GM12878 (cell line): Measurements from ENCODE around the gene BNIP5. TPM values are rescaled to one million over a fixed set of nuclear protein-coding genes. Genes with fewer than 3 reads are reported as not detected.
A peak's percentile ranks its signal among the peaks of the same experiment; 100 is the strongest.

Experiments used
- ASH2L ChIP-seq: fragments of 300-600, 200-600 bp; sonication (generic); IDR thresholded peaks from 2 replicates; pipeline ENCODE4 v1.6.1; 2017; ENCODE audit warnings: low read depth, mild to moderate bottlenecking, borderline replicate concordance
- FOXK2 ChIP-seq: fragments of 450-650 bp; IDR thresholded peaks from 2 replicates; pipeline ENCODE4 v1.6.1; 2017; ENCODE audit warnings: mild to moderate bottlenecking, moderate library complexity
- HDGF ChIP-seq: fragments of 450-650 bp; IDR thresholded peaks from 2 replicates; pipeline ENCODE4 v1.6.1; 2016; ENCODE audit warnings: antibody characterized with exemption
- NR2C2 ChIP-seq: IDR thresholded peaks from 2 replicates; pipeline ENCODE4 v1.6.1; 2011; ENCODE audit warnings: borderline replicate concordance, low read depth; ENCODE audit not compliant: control insufficient read depth, insufficient read length
- POU2F2 ChIP-seq: IDR thresholded peaks from 3 replicates; pipeline ENCODE4 v1.6.1; 2011; ENCODE audit warnings: low read depth, mild to moderate bottlenecking, low read length, borderline replicate concordance
- RAD21 ChIP-seq: IDR thresholded peaks from 2 replicates; pipeline ENCODE4 v1.6.1; 2011; ENCODE audit warnings: mild to moderate bottlenecking, low read depth, low read length, moderate library complexity; ENCODE audit not compliant: insufficient read depth
- RB1 ChIP-seq: fragments of 450-650 bp; formaldehyde crosslinking; IDR thresholded peaks from 2 replicates; pipeline ENCODE4 v1.6.1; 2017; ENCODE audit warnings: mild to moderate bottlenecking, borderline replicate concordance
- RELA ChIP-seq: fragments of 450-650 bp; IDR thresholded peaks from 2 replicates; pipeline ENCODE4 v1.8.0; 2014; ENCODE audit warnings: borderline replicate concordance; ENCODE audit not compliant: partially characterized antibody
- SMC3 ChIP-seq: IDR thresholded peaks from 2 replicates; pipeline ENCODE4 v1.6.1; 2011; ENCODE audit warnings: low read length, improper control_type of control experiment, borderline replicate concordance
- TCF3 ChIP-seq: IDR thresholded peaks from 2 replicates; pipeline ENCODE4 v1.6.1; 2012; ENCODE audit warnings: low read depth, mild to moderate bottlenecking, low read length, borderline replicate concordance; ENCODE audit not compliant: insufficient read depth
- polyA plus RNA-seq, 11 experiments: library from polyadenylated mRNA; depleted of rRNA in 4 of 11; unstranded in 6 of 11; stranded (reverse) in 5 of 11; fragments of >200 nt; fragmentation: Nextera tagmentation in 4 of 11; fragmentation: Illumina TruSeq in 1 of 11; extraction: Ambion mirVana in 4 of 11; extraction: Trizol in 1 of 11; gene quantifications; 1 replicate in 1 of 11; 2 replicates in 10 of 11; pipeline versions ENCODE4 v1.2.1 to v1.2.3, GENCODE V29; 2011 to 2016; ENCODE audit warnings: inconsistent platforms in 2 of 11, missing spikeins in 2 of 11, low read depth in 1 of 11
- total RNA-seq, 4 experiments: library from RNA; depleted of rRNA in 3 of 4; stranded (reverse); fragments of >200 nt in 3 of 4; fragmentation: Illumina TruSeq in 1 of 4; extraction: Trizol in 1 of 4; gene quantifications; 2 replicates each; pipeline versions ENCODE4 v1.2.1 to v1.2.3, GENCODE V29; 2013 to 2021
- TF ChIP-seq, protein P1 (sequence below): IDR thresholded peaks from 2 replicates; pipeline ENCODE4 v1.6.1; 2012; ENCODE audit warnings: mild to moderate bottlenecking, low read depth, low read length
- TF ChIP-seq, protein P2 (sequence below): fragments of 450-650 bp; IDR thresholded peaks from 2 replicates; pipeline ENCODE4 v1.6.1; 2016; ENCODE audit warnings: mild to moderate bottlenecking, moderate library complexity, borderline replicate concordance
- TF ChIP-seq, protein P3 (sequence below): IDR thresholded peaks from 2 replicates; pipeline ENCODE4 v1.6.1; 2011; ENCODE audit warnings: low read depth, low read length, improper control_type of control experiment, borderline replicate concordance
- TF ChIP-seq, protein P4 (sequence below): IDR thresholded peaks from 2 replicates; pipeline ENCODE4 v1.6.1; 2011; ENCODE audit warnings: borderline replicate concordance, low read depth, mild to moderate bottlenecking, moderate library complexity, mixed read lengths, low read length; ENCODE audit not compliant: insufficient read depth; ENCODE audit errors: extremely low read length

BNIP5 gene
- total and polyA plus RNA-seq, 10 of the 15 experiments (the other 5 are each of a cell fraction or from before 2014, with no cell fraction given): 0.02 to 0.68 (median 0.05) TPM; not detected in 2

DNA sequence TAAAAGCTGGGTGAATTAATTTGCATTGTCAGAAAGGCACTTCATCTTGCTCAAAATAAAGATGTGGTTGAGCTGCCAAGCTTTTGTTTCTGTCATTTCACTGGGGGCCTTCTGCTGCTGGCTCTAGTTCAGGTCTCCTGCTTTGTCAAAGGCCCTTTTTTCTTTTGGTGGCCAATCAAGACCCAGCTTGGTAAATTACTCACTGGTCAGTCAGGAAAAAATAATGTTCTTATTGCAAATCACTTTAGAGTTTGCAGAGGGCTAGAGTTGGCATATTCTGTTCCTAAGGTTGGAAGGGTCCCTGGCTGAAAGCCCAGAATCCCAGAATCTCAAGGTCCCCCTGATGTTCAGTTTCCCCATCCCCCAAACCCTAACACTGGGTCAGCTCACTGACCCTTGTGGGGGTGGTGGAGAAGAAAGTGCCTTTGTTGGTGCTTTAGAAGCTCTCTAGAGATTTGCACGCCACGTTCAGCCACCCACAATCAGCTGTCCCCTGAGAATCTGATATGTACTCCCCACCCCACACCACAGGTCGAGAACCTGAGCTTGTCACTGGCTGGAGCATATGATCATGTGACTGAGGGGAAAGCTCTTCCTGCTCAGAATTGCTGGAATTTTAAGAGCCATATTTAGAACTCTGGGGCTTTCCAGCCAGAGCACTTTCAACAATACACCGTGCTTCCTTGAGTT, 21.7 kb upstream of the BNIP5 start (continued):
- TF ChIP-seq, protein P1, sequence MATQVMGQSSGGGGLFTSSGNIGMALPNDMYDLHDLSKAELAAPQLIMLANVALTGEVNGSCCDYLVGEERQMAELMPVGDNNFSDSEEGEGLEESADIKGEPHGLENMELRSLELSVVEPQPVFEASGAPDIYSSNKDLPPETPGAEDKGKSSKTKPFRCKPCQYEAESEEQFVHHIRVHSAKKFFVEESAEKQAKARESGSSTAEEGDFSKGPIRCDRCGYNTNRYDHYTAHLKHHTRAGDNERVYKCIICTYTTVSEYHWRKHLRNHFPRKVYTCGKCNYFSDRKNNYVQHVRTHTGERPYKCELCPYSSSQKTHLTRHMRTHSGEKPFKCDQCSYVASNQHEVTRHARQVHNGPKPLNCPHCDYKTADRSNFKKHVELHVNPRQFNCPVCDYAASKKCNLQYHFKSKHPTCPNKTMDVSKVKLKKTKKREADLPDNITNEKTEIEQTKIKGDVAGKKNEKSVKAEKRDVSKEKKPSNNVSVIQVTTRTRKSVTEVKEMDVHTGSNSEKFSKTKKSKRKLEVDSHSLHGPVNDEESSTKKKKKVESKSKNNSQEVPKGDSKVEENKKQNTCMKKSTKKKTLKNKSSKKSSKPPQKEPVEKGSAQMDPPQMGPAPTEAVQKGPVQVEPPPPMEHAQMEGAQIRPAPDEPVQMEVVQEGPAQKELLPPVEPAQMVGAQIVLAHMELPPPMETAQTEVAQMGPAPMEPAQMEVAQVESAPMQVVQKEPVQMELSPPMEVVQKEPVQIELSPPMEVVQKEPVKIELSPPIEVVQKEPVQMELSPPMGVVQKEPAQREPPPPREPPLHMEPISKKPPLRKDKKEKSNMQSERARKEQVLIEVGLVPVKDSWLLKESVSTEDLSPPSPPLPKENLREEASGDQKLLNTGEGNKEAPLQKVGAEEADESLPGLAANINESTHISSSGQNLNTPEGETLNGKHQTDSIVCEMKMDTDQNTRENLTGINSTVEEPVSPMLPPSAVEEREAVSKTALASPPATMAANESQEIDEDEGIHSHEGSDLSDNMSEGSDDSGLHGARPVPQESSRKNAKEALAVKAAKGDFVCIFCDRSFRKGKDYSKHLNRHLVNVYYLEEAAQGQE: no peak
- TF ChIP-seq, protein P2, sequence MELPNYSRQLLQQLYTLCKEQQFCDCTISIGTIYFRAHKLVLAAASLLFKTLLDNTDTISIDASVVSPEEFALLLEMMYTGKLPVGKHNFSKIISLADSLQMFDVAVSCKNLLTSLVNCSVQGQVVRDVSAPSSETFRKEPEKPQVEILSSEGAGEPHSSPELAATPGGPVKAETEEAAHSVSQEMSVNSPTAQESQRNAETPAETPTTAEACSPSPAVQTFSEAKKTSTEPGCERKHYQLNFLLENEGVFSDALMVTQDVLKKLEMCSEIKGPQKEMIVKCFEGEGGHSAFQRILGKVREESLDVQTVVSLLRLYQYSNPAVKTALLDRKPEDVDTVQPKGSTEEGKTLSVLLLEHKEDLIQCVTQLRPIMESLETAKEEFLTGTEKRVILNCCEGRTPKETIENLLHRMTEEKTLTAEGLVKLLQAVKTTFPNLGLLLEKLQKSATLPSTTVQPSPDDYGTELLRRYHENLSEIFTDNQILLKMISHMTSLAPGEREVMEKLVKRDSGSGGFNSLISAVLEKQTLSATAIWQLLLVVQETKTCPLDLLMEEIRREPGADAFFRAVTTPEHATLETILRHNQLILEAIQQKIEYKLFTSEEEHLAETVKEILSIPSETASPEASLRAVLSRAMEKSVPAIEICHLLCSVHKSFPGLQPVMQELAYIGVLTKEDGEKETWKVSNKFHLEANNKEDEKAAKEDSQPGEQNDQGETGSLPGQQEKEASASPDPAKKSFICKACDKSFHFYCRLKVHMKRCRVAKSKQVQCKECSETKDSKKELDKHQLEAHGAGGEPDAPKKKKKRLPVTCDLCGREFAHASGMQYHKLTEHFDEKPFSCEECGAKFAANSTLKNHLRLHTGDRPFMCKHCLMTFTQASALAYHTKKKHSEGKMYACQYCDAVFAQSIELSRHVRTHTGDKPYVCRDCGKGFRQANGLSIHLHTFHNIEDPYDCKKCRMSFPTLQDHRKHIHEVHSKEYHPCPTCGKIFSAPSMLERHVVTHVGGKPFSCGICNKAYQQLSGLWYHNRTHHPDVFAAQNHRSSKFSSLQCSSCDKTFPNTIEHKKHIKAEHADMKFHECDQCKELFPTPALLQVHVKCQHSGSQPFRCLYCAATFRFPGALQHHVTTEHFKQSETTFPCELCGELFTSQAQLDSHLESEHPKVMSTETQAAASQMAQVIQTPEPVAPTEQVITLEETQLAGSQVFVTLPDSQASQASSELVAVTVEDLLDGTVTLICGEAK: no peak
- TF ChIP-seq RELA (no peak), NR2C2 (no peak), SMC3 (0 out of 2 replicates have a peak, but pooled peaks have one; percentile 2), FOXK2 (peak; percentile 59; the same call in 1 of the 2 replicates), RAD21 (no peak), POU2F2 (peak; percentile 45; the same call in 1 of the 3 replicates), HDGF (no peak), RB1 (peak; percentile 52; the same call in 1 of the 2 replicates), TCF3 (no peak), ASH2L (no peak)
- TF ChIP-seq, protein P3, sequence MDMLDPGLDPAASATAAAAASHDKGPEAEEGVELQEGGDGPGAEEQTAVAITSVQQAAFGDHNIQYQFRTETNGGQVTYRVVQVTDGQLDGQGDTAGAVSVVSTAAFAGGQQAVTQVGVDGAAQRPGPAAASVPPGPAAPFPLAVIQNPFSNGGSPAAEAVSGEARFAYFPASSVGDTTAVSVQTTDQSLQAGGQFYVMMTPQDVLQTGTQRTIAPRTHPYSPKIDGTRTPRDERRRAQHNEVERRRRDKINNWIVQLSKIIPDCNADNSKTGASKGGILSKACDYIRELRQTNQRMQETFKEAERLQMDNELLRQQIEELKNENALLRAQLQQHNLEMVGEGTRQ: peak; percentile 79
- TF ChIP-seq, protein P4, sequence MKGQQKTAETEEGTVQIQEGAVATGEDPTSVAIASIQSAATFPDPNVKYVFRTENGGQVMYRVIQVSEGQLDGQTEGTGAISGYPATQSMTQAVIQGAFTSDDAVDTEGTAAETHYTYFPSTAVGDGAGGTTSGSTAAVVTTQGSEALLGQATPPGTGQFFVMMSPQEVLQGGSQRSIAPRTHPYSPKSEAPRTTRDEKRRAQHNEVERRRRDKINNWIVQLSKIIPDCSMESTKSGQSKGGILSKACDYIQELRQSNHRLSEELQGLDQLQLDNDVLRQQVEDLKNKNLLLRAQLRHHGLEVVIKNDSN: peak; percentile 58
